SK-N-SH (cell line): ENCODE measurements around the gene SPRYD3. TPM values are rescaled to one million over a fixed set of nuclear protein-coding genes. Genes with fewer than 3 reads are reported as not detected.

Experiments used
- CTCF ChIA-PET: fragments of 300-600, 350-600 bp; formaldehyde crosslinking; extraction: SDS; loops from one replicate; lab custom pipeline; 2021; lab: Yijun Ruan, JAX
- POLR2A ChIA-PET: fragments of 350-600 bp; sonication (Branson Sonifier 250); formaldehyde crosslinking; extraction: SDS; loops from one replicate; lab custom pipeline; 2020; ENCODE audit warnings: antibody characterized with exemption, inconsistent platforms; lab: Yijun Ruan, JAX
- DNase-seq: peaks from one replicate; pipeline ENCODE4 v3.0.0; 2012
- H2AFZ ChIP-seq: fragments of 200-600 bp; sonication (generic); 2 replicates; pipeline ENCODE4 v1.8.1; 2016; ENCODE audit warnings: antibody characterized with exemption, mild to moderate bottlenecking, low read depth
- H3F3A ChIP-seq: fragments of 200-600 bp; sonication (generic); replicated peaks from 2 replicates; pipeline ENCODE3; 2016; ENCODE audit warnings: antibody characterized with exemption, mild to moderate bottlenecking; ENCODE audit not compliant: insufficient read depth
- H3K27ac ChIP-seq, 2 experiments: fragments of 200-500 bp in 1 of 2; fragments of 200-600 bp in 1 of 2; sonication (Bioruptor generic) in 1 of 2; sonication (generic), shearing (Covaris generic) in 1 of 2; 2 replicates each; pipeline versions ENCODE4 v1.5.1 to v1.6.1; 2014 to 2016; ENCODE audit warnings: low read depth in 2 of 2, inconsistent platforms in 1 of 2, low read length in 1 of 2, mild to moderate bottlenecking in 1 of 2, mixed read lengths in 1 of 2
- H3K27me3 ChIP-seq: fragments of 200-600 bp; sonication (generic), shearing (Covaris generic); 2 replicates; pipeline ENCODE4 v1.6.1; 2016; ENCODE audit warnings: mixed run types; ENCODE audit not compliant: insufficient read depth
- H3K36me3 ChIP-seq, 2 experiments: fragments of 200-500 bp in 1 of 2; fragments of 200-600 bp in 1 of 2; sonication (Bioruptor generic) in 1 of 2; sonication (generic) in 1 of 2; replicated peaks in 1 of 2; 2 replicates each; pipeline versions ENCODE3 to v1.5.1; 2014 to 2016; ENCODE audit warnings: low read length in 1 of 2, mild to moderate bottlenecking in 1 of 2; ENCODE audit not compliant: insufficient read depth in 2 of 2, control insufficient read depth in 1 of 2
- H3K4me1 ChIP-seq, 2 experiments: fragments of 200-500 bp in 1 of 2; fragments of 200-600 bp in 1 of 2; sonication (Bioruptor generic) in 1 of 2; sonication (generic), shearing (Covaris generic) in 1 of 2; 2 replicates each; pipeline versions ENCODE4 v1.5.1 to v1.6.1; 2014 to 2016; ENCODE audit warnings: low read depth in 1 of 2, low read length in 1 of 2, mixed run types in 1 of 2; ENCODE audit not compliant: insufficient read depth in 2 of 2, control insufficient read depth in 1 of 2
- H3K4me2 ChIP-seq: fragments of 200-600 bp; sonication (generic), shearing (Covaris generic); 2 replicates; pipeline ENCODE4 v1.6.1; 2017; ENCODE audit warnings: mixed run types
- H3K4me3 ChIP-seq, 2 experiments: fragments of 200-500 bp in 1 of 2; fragments of 200-600 bp in 1 of 2; sonication (Bioruptor generic) in 1 of 2; sonication (generic), shearing (Covaris generic) in 1 of 2; 2 replicates each; pipeline versions ENCODE4 v1.5.1 to v1.8.1; 2014 to 2016; ENCODE audit warnings: low read depth in 2 of 2, inconsistent platforms in 1 of 2, low read length in 1 of 2, mild to moderate bottlenecking in 1 of 2, mixed read lengths in 1 of 2, moderate library complexity in 1 of 2
- H3K79me2 ChIP-seq: fragments of 200-600 bp; sonication (generic); 2 replicates; pipeline ENCODE4 v1.8.1; 2017; ENCODE audit warnings: mild to moderate bottlenecking; ENCODE audit not compliant: insufficient read depth
- H3K9ac ChIP-seq: fragments of 200-600 bp; sonication (generic); 2 replicates; pipeline ENCODE4 v1.6.1; 2017; ENCODE audit warnings: mixed run types
- H3K9me2 ChIP-seq: fragments of 200-600 bp; sonication (generic); 2 replicates; pipeline ENCODE4 v1.6.1; 2017; ENCODE audit warnings: mixed run types
- H3K9me3 ChIP-seq: fragments of 200-600 bp; sonication (generic); 2 replicates; pipeline ENCODE4 v1.6.1; 2017; ENCODE audit warnings: mixed run types, mild to moderate bottlenecking, moderate library complexity
- H4K20me1 ChIP-seq: fragments of 200-600 bp; sonication (generic); 2 replicates; pipeline ENCODE4 v1.6.1; 2017; ENCODE audit warnings: mild to moderate bottlenecking, mixed run types; ENCODE audit not compliant: insufficient read depth
- CHD2 ChIP-seq: fragments of 150-350 bp; IDR thresholded peaks from 2 replicates; pipeline ENCODE4 v1.6.1; 2018; ENCODE audit warnings: low read length; ENCODE audit not compliant: partially characterized antibody
- CTCF ChIP-seq: fragments of 200-600 bp; sonication (generic); IDR thresholded peaks from 2 replicates; pipeline ENCODE4 v1.6.1; 2017; ENCODE audit warnings: antibody characterized with exemption, mild to moderate bottlenecking, moderate library complexity
- EP300 ChIP-seq, 2 experiments: IDR thresholded peaks; 2 replicates each; pipeline versions ENCODE4 v1.4.0 to v1.6.1; 2012; ENCODE audit warnings: borderline replicate concordance in 1 of 2, low read depth in 1 of 2, low read length in 1 of 2
- EZH2phosphoT487 ChIP-seq: fragments of 200-600 bp; sonication (generic); IDR thresholded peaks from 2 replicates; pipeline ENCODE4 v1.6.1; 2017; ENCODE audit warnings: low read depth, mixed run types, mild to moderate bottlenecking, antibody characterized with exemption, moderate library complexity, borderline replicate concordance
- IRF3 ChIP-seq: fragments of 150-350 bp; IDR thresholded peaks from 2 replicates; pipeline ENCODE4 v1.6.1; 2016; ENCODE audit warnings: mild to moderate bottlenecking, low read depth, low read length
- MXI1 ChIP-seq: IDR thresholded peaks from 2 replicates; pipeline ENCODE4 v1.6.1; 2012; ENCODE audit warnings: mild to moderate bottlenecking, low read depth, low read length, improper control_type of control experiment
- NFIC ChIP-seq: IDR thresholded peaks from 2 replicates; pipeline ENCODE4 v1.4.0; 2012; ENCODE audit warnings: borderline replicate concordance
- RAD21 ChIP-seq: IDR thresholded peaks from 2 replicates; pipeline ENCODE4 v1.6.1; 2012; ENCODE audit warnings: mild to moderate bottlenecking, low read length
- RCOR1 ChIP-seq: fragments of 150-350 bp; IDR thresholded peaks from 2 replicates; pipeline ENCODE4 v1.6.1; 2017; ENCODE audit warnings: antibody characterized with exemption, low read length
- SMC3 ChIP-seq: IDR thresholded peaks from 2 replicates; pipeline ENCODE4 v1.6.1; 2012; ENCODE audit warnings: low read depth, low read length, improper control_type of control experiment
- TEAD4 ChIP-seq: IDR thresholded peaks from 2 replicates; pipeline ENCODE4 v1.4.0; 2012; ENCODE audit warnings: mild to moderate bottlenecking, borderline replicate concordance; ENCODE audit not compliant: insufficient read depth
- USF1 ChIP-seq: IDR thresholded peaks from 2 replicates; pipeline ENCODE4 v1.4.0; 2012; ENCODE audit warnings: low read depth, borderline replicate concordance
- WGBS: methylation state at CpG from one replicate; pipeline ENCODE4 v1.1.6; 2017; ENCODE audit warnings: low lambda C conversion rate; 5-methylcytosine and 5-hydroxymethylcytosine counted together
- polyA plus RNA-seq, 3 experiments: library from polyadenylated mRNA; depleted of rRNA; stranded (reverse); fragments of >200 nt; gene quantifications; 2 replicates each; pipeline ENCODE4 v1.2.3, GENCODE V29; 2012

SPRYD3 gene
- polyA plus RNA-seq, 1 of the 3 experiments (the other 2 are of a cell fraction), result 20.3 TPM

GRCh38 chr12:53115112-53115890 lies 36.1 kb upstream of the SPRYD3 start:
- Histone ChIP-seq H3K4me3 (no peak overlapping the region), H3K9me2 (no peaks in the 10 kb centered on the region), H3K4me2 (no peak overlapping the region), H3K27me3 (no peaks in the 10 kb centered on the region), H3K4me1 (peaks cover 0 to 4% of the 10 kb centered on the region in 2 experiments; a peak in 1 of 4 replicates), H3K9me3 (no peaks in the 10 kb centered on the region), H3K36me3 (no peaks in the 10 kb centered on the region), H3K79me2 (no peaks in the 10 kb centered on the region), H3K9ac (no peak overlapping the region), H4K20me1 (no peaks in the 10 kb centered on the region), H3F3A (no peaks in the 10 kb centered on the region), H2AFZ (no peak overlapping the region), H3K27ac (no peak overlapping the region)
- DNase-seq, result no peak
- ChIA-PET POLR2A (no interaction called here), CTCF (interaction anchor here (1.0 to 1.3 kb wide), 2 partner anchors 49 to 134 kb away, joined by 3 read pairs; no protein-coding TSS in a partner anchor)
- TF ChIP-seq EZH2phosphoT487 (no peak), USF1 (no peak), RCOR1 (no peak), RAD21 (no peak), CHD2 (no peak)
- 93% methylated on average over 30 of the region's 33 CpGs for WGBS

- Histone ChIP-seq H2AFZ (no peak overlapping the region), H3K9ac (no peak overlapping the region), H3K27ac (no peak overlapping the region), H3K4me2 (no peak overlapping the region), H3F3A (no peaks in the 10 kb centered on the region), H3K27me3 (no peaks in the 10 kb centered on the region), H3K9me2 (no peaks in the 10 kb centered on the region), H4K20me1 (no peaks in the 10 kb centered on the region), H3K4me3 (no peak overlapping the region), H3K79me2 (no peaks in the 10 kb centered on the region), H3K9me3 (no peaks in the 10 kb centered on the region), H3K36me3 (no peaks in the 10 kb centered on the region), H3K4me1 (peaks cover 0 to 4% of the 10 kb centered on the region in 2 experiments; a peak in 1 of 4 replicates)
- DNase-seq, result no peak
- ChIA-PET CTCF (interaction anchor here (1.2 kb wide), 2 partner anchors 15 to 100 kb away, joined by 3 read pairs; no protein-coding TSS in a partner anchor), POLR2A (no interaction called here)
- no peak for TF ChIP-seq TEAD4
- TF ChIP-seq RAD21, result no peak
- no peak for TF ChIP-seq MXI1
- no peak for TF ChIP-seq SMC3
- TF ChIP-seq EP300 (IDR thresholded peaks at IDR 0.05; ENCODE audit: borderline replicate concordance in 1 of 2, low read depth in 1 of 2, low read length in 1 of 2), result no peak
- TF ChIP-seq CTCF, result no peak
- no peak for TF ChIP-seq IRF3
- no peak for TF ChIP-seq NFIC
Measured at GRCh38 chr12:53113951-53114350, 34.8 kb upstream of the SPRYD3 start.
